GM19455 (cell line): ENCODE measurements around the gene LPA.

Experiments used
- ATAC-seq: cut with Tn5 transposase; IDR thresholded peaks from one replicate; pipeline ENCODE4 v1.9.1; 2021; ENCODE audit not compliant: unreplicated experiment

LPA gene

DNA sequence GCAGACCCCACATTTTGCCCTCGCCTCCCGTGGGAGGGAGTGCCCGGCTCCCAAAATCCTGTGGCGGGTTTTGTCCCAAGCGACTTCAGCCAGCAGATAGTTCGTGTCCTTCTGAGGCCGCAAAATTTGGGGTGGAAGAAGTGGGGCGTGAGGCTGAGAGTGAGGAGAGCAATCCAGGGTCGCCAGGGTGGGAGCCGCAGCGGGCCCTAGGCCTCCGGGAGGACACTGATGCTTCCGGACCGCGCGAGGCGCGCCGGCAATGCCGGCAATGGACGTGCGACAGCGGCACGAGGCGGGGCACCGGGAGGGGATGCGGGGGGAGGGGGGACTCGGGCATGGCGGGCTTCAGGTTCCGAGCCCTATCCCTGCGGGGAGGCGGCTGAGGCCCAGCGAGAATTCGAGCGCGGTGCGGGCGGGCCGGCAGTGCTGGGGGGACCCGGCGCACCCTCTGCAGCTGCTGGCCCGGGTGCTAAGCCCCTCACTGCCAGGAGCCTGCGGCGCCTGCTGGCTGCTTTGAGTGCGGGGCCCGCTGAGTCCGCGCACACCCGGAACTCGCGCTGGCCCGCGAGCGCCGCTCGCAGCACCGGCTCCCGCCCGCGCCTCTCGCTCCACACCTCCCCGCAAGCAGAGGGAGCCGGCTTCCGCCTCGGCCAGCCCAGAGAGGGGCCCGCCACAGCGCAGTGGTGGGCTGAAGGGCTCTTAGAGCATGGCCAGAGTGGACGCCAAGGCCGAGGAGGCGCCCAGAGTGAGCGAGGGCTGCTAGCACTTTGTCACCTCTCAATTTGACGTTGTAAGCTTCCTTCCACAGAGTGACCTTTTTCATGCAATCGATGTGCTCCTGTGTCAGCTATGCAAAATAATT is 143.8 kb downstream of the LPA start:
- ATAC-seq = peak; percentile 88

DNA sequence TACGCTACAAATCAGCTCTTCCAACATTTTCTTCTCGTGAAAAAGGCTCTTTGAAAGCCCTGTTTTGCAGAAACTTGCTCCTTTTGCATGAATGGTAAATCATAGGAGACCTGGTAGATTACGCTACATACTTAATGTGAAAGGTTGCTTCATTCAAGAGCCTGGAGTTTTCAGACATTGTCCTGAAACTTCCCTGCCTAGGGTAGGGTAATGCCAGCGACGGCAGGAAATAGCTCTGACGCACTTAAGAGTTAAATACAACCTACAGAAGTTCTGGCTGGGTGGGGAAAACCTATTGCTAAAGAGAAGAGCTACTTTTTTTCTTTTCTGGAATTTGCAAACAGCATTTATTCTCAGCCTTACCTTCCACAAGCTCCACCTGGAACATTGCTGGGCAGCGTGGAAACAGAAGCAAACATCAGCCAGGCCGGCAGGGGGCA is 144.5 kb downstream of the LPA start:
- peak; percentile 85 for ATAC-seq

DNA sequence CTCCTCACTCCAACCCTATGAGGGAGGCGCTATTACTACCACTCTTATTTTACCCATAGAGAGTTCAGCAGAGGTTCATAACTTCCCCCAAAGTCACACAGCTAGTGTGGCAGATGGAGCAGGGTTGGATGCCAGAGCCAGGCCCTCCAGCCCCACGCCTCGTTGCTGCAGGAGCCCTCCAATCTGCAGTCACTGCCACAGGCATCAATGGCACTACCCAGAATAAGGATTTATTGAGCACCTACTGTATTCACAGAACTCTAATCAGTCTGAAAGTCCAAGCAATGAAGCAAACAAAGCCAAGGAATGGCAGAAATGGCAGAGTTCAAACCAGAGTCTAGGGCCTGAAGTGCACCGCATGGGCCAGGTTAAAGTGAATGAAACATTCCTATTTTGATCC is 144.9 kb downstream of the LPA start:
- no peak for ATAC-seq

DNA sequence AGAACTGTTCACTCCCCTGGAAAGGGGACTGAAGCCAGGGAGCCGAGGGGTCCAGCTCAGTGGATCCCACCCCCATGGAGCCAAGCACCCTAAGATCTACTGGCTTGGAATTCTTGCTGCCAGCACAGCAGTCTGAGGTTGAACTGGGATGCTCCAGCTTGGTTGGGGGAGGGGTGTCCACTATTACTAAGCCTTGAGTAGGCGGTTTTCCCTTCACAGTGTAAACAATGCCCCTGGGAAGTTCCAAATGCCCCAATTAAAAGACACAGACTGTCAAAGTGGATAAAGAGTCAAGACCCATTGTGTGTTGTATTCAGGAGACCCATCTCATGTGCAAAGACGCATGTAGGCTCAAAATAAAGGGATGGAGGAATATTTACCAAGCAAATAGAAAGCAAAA is 150.2 kb downstream of the LPA start:
- no peak for ATAC-seq

DNA sequence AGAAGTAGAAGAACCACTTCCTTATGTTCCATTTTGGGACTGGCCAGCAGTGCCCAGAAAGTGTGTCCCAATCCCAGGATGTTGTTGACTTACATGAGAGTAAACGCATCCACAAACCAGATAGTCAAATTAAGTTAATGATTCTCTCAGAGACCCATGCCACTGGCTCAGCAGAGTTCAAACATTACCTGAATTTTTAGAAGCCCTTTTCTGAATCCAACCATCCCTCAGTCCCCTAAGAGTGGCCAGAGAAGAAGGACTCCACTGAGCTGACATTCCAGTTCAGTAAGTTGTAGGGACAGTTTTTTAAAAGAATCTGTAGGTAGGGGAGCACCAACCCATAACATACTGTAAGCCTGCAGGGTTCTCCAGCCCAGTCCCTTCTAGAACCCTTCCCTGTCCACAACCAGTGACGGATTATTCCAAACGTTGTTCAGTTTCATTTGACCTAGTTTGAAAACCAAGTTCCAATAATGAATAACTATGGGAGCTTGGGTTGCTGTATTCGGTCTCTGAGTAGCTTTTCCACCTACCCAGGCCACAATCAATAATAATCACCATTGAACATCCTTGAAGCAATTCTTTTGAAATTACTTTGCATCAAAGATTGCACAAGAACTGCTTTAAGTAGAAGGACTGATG is 153.0 kb downstream of the LPA start:
- no peak for ATAC-seq

GRCh38 chr6:160510199-160510598 is 153.9 kb downstream of the LPA start:
- ATAC-seq = no peak

DNA sequence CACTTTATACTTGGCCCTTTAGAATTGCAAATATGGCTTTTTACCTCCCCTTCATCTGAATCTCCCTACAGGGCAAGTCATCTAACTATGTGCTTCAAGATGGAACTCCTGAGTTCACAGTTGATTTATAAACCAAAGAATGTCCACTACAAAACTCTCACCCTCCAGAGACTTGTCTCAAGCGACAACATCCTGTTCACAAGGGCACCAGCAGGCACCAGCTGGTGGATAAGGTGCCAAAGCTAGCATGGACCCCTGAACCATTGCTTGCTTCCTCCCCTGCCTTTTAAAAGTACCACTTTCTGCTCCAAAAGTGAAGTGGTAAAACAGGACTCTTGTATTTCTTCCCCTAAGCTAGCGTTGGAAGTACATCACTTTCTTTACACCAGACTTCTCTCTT is 154.5 kb downstream of the LPA start:
- ATAC-seq = no peak

GRCh38 chr6:160508599-160508998 is 155.5 kb downstream of the LPA start:
- no peak for ATAC-seq

DNA sequence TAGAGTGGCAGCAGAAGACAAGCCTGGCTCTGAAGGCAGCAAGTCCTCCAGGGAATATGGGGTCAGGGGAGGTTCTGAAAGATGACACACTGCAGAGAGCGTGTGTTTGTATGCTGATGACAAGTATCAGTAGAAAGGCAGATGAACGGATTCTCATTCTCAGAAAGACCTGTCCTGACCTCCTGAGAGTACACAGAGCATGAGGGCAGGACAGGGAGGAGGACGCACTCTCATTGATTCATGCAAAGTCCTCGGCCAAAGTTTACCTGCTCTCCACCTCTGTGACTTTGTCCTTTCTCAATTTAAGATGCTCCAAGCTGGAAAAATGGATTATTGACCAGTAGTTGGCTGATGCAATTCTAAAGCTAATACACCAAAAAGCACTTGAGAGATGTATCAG is 156.7 kb downstream of the LPA start:
- ATAC-seq = no peak

DNA sequence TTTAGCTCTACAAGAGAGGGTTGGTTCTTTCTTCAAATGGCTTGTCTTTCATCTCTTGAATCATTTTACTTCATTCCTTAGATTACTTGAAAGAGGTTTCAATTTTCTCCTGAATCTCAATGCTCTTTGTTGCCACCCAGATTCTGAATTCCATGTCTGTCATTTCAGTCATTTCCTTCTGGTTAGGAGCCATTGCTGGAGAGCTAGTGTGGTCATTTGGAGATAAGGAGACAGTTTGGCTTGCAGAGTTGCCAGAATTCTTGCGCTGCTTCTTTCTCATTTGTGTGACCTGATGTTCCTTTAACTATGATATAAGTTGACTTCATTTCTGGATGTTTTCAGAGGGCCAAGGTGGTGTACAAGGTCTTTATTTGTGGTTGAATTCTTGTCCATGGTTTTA is 158.1 kb downstream of the LPA start:
- no peak for ATAC-seq

GRCh38 chr6:160500639-160501038 is 163.4 kb downstream of the LPA start:
- ATAC-seq = no peak

GRCh38 chr6:160494576-160494975 is 169.5 kb downstream of the LPA start:
- ATAC-seq = no peak

- ATAC-seq = no peak
These were observed 175.0 kb downstream of the LPA start for GRCh38 chr6:160489091-160489490.

- ATAC-seq = no peak
These were observed 177.0 kb downstream of the LPA start for GRCh38 chr6:160487116-160487515.
